Suprapubic skin (tissue), 4 donors: Measurements from ENCODE around the gene NSDHL.

Experiments used
- CTCF ChIP-seq, 2 donors: fragments of 200-600 bp in 1 of 2; fragments of 450-650 bp in 1 of 2; sonication (generic) in 1 of 2; IDR thresholded peaks; one replicate each; pipeline ENCODE4 v1.5.1; 2016 to 2019; ENCODE audit warnings: antibody characterized with exemption in 2 of 2, mild to moderate bottlenecking in 1 of 2, moderate library complexity in 1 of 2
- EP300 ChIP-seq: sonication (generic); formaldehyde crosslinking; IDR thresholded peaks from one replicate; pipeline ENCODE4 v1.6.1; 2017; ENCODE audit warnings: antibody characterized with exemption
- POLR2A ChIP-seq, 2 donors: fragments of 450-650 bp; IDR thresholded peaks; one replicate each; pipeline ENCODE4 v1.6.1; 2017; ENCODE audit warnings: antibody characterized with exemption in 2 of 2, mild to moderate bottlenecking in 2 of 2, moderate library complexity in 2 of 2
- POLR2AphosphoS5 ChIP-seq, 3 donors: sonication (generic); formaldehyde crosslinking; IDR thresholded peaks; one replicate each; pipeline ENCODE4 v1.6.1; 2017; ENCODE audit warnings: antibody characterized with exemption in 3 of 3

GRCh38 chrX:152817078-152817764, 13.6 kb upstream of the NSDHL start:
- TF ChIP-seq CTCF (IDR thresholded peaks at IDR 0.05) (no peak), POLR2A (IDR thresholded peaks at IDR 0.05) (no peak), EP300 (no peak), POLR2AphosphoS5 (IDR thresholded peaks at IDR 0.05) (no peak)
